ENCODE results near the gene KCNH6. TPM values are rescaled to one million over a fixed set of nuclear protein-coding genes. Genes with fewer than 3 reads are reported as not detected.

KCNH6 gene
- total RNA-seq, 1 donor from 2014 or later, result not detected

DNA sequence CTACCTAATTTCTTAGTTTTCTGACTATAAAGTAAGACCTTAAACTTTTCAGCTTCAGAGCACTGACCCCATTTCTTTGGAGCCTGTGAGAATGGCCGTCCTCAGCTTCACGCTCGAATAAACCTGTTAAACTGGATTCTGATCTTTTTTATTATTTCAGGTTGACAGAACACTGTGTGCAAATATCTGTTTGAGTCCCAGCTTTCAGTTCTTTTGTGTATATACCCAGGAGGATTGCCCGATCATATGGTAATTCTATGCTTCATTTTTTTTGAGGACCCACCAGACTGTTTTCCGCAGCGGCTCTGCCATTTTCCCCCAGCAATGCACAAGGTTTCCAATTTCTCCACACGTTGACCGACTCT, 19.8 kb upstream of the KCNH6 start:
- no peak for ATAC-seq
- no peak for DNase-seq (ENCODE audit: low spot score)

- DNase-seq (ENCODE audit: low spot score), result no peak
These were observed 18.9 kb upstream of the KCNH6 start for GRCh38 chr17:63504261-63504660.

GRCh38 chr17:63505341-63505740, 17.8 kb upstream of the KCNH6 start:
- no peak for ATAC-seq

More at GRCh38 chr17:63504261-63504660, 18.9 kb upstream of the KCNH6 start:
- no peak for ATAC-seq

GRCh38 chr17:63506627-63507026, 16.5 kb upstream of the KCNH6 start:
- ATAC-seq (no peak), DNase-seq (ENCODE audit: low spot score) (no peak)

More at GRCh38 chr17:63505341-63505740, 17.8 kb upstream of the KCNH6 start:
- DNase-seq (ENCODE audit: low spot score), result no peak

DNA sequence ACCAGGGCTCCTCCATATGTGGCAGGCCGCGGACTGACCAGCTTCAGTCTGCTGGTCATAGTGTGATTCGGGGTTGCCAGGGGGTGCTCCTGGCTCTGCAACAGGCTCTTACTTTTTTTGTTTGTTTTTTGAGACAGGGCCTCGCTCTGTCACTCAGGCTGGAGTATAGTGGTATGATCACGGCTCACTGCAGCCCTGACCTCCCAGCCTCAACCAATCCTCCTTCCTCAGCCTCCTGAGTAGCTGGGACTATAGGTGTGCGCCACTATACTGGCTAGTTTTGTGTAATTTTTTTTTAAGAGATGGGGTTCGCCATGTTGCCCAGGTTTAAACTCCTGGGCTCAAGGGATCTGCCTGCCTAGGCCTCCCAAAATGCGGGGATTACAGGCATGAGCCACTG, 11.8 kb upstream of the KCNH6 start:
- DNase-seq (ENCODE audit: low spot score), result no peak
- no peak for ATAC-seq

DNA sequence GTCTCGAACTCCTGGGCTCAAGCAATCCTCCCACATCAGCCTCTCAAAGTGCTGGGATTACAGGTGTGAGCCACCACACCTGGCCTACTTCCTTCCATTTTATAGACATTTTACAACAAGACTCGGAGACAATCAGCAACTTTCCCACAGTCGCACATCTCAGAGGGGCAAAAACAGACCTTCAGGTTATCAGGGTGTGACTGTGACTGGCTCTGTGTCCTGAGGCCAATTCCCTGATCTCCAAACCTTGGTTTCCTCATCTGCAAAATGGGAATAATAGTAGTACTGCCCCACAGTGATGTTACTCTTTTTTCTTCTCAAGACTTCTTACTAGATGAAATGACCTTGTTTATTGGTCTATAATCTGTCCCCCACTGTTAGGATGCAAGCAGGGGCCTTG, 10.8 kb upstream of the KCNH6 start:
- ATAC-seq (no peak), DNase-seq (ENCODE audit: low spot score) (no peak)

GRCh38 chr17:63512896-63513644, 10.1 kb upstream of the KCNH6 start:
- no peak for DNase-seq (ENCODE audit: low spot score)

GRCh38 chr17:63514477-63514876, 8.7 kb upstream of the KCNH6 start:
- no peak for ATAC-seq
- no peak for DNase-seq (ENCODE audit: low spot score)

More at GRCh38 chr17:63512896-63513644, 10.1 kb upstream of the KCNH6 start:
- ATAC-seq, result no peak

- ATAC-seq, result no peak
These were observed 8.2 kb upstream of the KCNH6 start for GRCh38 chr17:63514974-63515373.

GRCh38 chr17:63515426-63515825, 7.7 kb upstream of the KCNH6 start:
- ATAC-seq (no peak), DNase-seq (ENCODE audit: low spot score) (no peak)

More at GRCh38 chr17:63514974-63515373, 8.2 kb upstream of the KCNH6 start:
- DNase-seq (ENCODE audit: low spot score), result no peak

DNA sequence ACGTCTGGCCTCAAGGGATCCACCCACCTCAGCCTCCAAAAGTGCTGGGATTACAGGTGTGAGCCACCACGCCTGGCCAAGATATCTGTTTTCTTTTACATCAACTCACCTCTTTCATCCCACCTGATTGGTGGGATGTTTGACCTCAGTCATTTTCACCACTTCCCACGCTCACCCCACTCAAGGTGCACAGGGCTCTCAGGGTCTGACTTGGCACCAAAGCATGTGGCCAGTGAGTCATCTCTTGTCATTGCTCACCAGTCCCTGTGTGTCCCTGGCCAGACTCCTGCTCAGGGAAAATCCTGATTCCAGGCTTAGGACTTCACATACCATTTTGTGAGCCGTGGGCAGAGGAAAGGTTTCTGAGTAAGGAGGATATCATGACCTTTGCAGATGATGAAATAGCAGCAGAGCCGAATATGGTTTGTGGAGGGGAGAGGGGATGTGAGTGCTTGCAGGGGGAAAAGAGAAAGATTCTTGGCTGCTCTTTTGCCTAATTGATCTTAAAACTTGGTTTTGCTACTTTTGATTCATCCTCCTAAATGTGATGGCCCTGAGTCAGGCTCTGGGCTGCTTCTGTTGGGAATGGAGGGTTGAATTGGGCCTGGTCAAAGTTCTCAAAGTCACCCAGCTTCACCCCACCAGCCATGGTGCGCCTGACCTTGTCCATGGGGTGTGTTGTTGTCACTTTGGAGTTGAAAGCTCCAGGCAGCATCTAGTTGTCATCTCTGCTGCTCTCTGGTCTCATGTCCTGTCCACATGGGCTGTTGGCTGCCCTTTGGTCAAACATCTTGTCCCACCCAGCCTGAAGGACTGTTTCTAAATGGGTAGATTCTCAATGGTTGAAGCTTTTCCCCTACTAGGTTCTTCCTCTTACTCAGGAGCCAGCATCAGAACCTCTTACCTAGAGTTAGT, 6.0 kb upstream of the KCNH6 start:
- DNase-seq (ENCODE audit: low spot score), result no peak
- no peak for ATAC-seq

DNA sequence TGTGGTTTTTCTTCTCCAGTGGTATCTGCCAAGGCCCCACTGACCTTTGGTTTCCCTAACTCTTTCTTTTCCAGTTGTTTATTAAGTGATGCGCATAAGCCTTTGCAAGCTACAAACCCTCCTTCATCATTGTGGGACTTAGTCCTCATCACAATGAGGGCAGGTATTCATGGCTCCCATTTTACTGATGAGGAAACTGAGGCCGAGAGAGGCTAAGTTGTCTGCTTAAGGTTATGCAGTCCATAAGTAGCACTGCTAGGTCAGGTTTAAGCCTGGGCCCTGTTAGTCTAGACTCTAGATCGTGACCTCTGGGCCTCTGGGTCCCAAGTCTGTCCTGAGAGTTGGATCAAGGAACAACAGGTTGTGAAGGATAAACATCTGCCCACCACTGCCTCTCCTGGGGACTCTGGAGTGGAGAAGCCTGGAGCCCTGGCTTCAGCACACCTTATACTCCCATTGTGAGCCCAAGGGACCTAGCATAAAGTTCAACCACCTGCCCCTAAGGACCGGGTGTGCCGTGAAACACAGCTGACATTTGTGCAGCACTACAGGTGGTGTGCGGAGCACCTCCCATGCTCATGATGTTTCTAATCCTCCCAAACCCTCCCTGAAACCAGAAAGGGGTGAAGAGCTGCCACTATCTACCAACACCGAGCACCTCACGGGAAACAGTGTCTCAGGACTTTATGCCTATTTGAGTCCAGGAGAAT, 5.2 kb upstream of the KCNH6 start:
- DNase-seq (ENCODE audit: low spot score) (no peak), ATAC-seq (no peak)

- ATAC-seq (peak; percentile 4), DNase-seq (ENCODE audit: low spot score) (no peak)
These were observed 3.9 kb upstream of the KCNH6 start for GRCh38 chr17:63519116-63519881.

DNA sequence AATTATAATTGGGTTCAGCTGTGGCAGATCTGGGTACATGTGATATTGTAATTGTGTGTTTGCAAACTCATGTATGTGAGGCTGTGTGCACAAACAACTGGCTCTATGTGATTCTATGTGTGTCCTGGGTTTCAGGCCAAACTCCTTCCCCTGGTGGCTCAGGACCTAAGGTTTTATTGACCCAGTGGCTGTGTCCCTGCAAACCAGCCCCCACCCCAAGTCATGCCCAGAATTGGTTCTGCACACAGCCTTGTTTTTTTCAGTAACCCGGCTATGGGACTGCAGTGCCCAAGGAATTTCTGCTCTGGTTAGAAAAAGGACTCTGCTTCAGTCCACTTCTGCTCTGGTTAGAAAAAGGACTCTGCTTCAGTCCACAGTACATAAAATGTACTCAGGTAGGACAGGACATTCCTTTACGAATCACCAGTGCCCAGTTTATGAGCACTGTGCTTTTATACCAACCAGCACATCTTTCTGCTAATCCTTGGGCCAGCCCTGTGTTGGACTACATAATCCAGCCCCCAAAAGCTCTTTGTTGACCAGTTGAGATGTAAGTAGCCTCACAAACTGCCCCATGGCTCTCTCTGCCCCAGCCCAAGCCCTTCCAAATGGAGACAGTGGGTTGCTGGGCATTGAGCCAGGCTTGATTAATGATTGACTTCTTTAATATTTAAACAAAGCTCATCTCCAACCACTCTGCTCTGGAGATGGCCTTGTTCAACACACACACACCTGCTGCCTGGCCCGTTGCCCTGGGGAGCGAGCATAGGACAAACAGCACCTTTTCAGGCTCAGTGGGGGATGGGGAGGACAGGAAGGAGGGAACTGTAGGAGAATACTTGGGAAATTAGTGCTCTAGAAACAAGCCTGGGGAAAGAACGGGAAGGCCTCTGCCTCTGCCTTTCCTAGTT, 2.9 kb upstream of the KCNH6 start:
- peak; percentile 88 for ATAC-seq
- DNase-seq (ENCODE audit: low spot score), result peak; percentile 97

- no peak for DNase-seq (ENCODE audit: low spot score)
- no peak for ATAC-seq
These were observed 893 bp downstream of the KCNH6 start for GRCh38 chr17:63524051-63524450.

DNA sequence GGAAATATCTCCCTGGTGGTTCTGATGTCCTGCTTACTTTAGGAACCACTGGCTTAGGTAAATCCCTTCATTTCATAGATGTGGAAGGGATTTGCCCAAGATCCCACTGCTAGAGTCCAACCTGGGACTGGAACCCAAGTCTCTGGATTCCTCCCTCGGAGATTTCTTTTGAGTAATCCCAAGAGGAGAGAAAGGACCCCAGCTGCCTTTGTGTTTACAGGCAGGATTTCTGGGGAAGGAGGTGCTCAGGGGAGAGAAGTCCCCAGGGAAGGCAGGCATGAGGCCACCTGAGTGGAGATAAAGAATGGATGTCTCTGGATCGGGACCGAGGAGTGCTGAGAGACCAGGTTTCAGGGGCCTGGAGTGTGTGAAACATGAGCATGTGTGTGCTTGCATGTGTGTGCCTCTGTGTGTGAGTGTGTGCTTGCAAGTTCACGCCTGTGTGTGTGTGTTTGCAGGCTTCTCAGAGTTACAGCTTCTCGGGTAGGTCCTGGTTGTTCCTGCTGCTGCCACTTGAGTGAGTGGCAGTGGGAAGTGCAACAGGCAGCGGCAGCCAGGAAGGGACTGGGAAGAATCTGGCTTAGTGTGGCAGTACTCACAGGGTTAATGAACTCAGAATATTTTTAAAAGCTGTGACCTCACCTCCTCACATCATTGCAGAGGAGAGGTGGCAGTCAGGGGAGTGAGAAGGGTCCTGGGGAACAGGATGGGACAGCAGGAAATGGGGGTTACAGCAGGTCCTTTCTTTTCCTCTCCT, 2.2 kb downstream of the KCNH6 start:
- DNase-seq (ENCODE audit: low spot score), result no peak
- no peak for ATAC-seq

- DNase-seq (ENCODE audit: low spot score) (no peak), ATAC-seq (no peak)
These were observed 3.7 kb downstream of the KCNH6 start for GRCh38 chr17:63526861-63527260.

- no peak for ATAC-seq
- DNase-seq (ENCODE audit: low spot score), result no peak
These were observed 5.0 kb downstream of the KCNH6 start for GRCh38 chr17:63528183-63528582.
